GM18520 (cell line): Measurements from ENCODE around the gene ARPP19.
"Not testable (repeated sequence)": the region's sequence is repeated elsewhere in the genome, so short reads cannot be mapped to it uniquely, and the experiment has no call there.

Source experiments
- ATAC-seq: cut with Tn5 transposase; IDR thresholded peaks from one replicate; pipeline ENCODE4 v1.9.1; 2021; ENCODE audit not compliant: unreplicated experiment

Gene ARPP19, protein sequence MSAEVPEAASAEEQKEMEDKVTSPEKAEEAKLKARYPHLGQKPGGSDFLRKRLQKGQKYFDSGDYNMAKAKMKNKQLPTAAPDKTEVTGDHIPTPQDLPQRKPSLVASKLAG

DNA sequence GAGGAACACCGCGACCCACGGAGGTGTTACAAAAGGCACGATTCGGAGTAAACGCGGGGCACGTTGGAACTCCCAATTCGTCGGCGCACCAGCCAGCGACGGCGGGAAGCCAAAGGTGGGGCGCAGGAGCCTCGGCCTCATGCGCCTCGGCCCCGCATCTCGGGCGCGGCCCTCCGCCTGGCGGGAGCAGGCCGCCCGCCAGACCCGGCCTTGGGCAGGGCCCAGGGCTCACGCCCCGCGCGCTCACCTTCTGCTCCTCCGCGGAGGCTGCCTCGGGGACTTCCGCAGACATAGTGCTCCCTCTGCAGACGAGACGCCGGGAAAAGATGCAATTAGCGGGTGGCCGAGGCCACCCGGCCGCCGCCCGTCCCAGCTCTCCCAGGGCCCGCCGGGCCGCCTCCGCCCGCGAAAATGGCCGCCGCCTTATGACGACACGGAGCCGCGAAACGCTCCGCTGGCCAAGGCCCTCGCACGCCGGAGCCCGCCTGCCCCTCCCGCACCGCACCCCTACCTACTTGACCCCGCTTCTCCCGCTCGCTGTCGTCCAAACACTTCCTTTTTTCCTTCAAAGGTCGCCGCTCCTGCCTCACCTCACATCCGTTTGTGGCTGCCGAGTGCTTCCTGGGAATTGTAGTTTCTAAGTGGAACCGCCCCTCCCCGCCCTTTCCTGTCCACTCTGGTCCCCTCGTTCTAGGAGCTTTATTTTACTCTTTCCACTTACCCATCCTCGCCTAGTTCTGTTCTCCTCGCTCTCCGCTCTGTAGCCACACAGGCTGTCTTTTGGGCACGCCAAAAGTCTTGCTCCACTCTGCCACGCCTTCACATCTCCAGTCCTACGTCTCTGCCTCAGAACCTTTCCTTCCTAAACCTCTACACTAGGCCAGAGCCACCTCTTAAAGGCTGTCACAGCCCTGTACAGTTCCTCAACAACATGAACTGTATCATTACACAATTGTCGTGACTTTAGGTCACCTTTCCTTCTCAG is at the start of gene ARPP19:
TSS of gene ARPP19 (minus strand) at position 430 of the 985 bp plus-strand sequence. CDS start at position 292, 138 bp downstream.
- ATAC-seq = peak; percentile 39

DNA sequence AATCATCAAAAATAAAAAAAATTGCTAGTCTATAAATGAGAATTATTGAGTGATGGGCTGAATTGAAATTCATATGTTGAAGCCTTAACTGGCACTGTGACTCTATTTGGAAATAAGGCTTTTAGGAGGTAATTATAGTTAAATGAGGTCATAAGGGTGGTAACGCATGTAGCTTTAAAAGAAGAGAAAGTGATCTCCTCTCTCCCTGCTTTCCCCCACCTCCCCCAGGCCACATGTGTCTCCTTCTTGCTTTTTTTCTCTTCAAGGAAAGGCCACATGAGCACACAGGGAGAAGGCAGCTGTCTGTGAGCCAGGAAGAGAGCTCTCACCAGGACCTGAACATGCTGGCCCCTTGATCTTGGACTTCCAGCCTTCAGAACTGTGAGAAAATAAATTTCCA is 48.2 kb upstream of the ARPP19 start:
- no peak for ATAC-seq

DNA sequence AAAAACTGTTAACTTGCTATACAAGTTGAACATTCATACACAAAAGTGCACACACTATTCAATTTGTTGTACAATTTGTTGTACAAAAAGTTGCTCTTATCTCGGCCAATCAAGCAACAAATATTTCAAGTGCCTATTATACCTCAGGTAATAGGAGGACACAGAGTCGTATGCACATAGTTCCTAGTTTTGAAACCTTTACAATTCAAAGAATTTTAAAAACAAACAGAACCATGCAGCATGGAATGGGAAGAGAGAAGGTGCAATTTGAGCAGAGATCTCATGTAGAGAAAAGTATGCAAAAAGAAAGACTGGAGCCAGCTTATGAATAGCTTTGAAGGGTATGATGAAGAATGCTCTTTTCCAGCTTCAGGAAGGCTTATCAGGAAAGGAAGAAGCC is 46.5 kb upstream of the ARPP19 start:
- ATAC-seq = no peak

DNA sequence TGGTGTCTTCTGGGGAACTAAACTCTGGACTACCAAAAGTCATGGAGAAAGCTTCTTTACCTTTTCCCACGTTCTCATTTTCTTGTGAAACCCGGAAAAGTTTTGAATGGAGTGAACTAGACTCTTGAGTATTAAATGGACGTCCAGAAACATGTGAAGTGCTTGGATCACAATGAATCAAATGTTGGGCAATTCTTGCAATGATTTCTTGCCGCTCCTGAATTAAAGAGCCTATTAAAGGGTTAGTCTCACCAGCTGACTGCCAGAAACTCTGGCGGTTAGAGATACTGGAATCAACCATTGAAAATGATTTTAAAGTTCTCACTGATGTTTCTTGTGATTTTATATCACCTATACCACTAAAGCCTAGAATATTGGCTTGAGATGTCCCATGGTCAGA is 40.8 kb upstream of the ARPP19 start:
- ATAC-seq = no peak

DNA sequence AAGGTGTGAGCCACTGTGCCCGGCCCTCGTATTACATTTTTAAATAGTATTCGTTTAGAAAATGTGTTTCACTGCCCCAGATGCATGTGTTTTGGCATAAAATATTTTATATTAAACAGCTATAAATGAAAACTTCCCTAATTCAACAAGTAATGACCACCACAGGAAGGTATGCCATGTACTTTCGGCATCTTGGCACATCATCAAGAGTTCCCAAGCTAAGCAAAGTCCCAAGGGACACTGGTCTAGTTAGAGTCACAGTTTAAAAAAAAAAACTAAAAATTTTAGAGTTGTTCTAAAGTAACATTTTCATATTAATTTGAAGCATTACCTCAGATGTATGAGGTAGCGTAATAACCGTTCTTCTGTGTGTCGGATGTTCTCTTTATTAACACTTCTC is 15.6 kb upstream of the ARPP19 start:
- ATAC-seq = no peak

DNA sequence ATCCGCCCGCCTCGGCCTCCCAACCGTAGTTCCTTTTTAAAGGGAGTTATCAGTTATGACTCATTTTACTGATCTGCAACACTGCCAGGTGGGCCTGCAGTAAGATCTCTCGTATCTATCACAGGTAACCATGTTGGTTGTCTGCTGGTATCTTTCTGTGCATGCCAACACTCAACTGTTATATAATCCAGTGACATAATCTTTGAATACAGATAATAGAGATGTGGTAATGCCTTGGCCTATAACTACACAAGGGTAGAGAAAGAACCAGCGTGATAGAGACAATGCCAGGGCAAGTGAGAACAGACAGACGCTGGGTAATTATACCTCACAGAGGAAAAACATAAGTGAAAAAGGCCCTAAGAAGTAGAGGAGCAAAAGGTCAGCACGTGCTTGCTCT is 11.0 kb upstream of the ARPP19 start:
- no peak for ATAC-seq

DNA sequence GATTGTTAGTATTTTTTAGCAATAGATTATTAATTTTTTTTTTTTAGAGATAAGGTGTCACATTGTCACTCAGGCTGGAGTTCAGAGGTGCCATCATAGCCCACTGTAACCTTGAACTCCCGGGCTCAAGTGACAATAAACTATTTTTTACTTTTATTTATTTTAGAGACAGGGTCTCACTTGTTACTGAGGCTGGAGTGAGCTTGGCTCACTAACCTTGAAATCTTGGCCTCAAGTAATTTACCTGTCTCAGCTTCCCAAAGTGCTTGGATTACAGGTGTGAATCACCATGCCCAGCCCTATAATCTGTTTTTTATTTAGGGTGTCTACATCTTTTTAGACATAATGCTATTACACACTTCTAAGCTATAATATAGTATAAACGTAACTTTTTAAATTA is 7.9 kb upstream of the ARPP19 start:
- ATAC-seq = no peak

DNA sequence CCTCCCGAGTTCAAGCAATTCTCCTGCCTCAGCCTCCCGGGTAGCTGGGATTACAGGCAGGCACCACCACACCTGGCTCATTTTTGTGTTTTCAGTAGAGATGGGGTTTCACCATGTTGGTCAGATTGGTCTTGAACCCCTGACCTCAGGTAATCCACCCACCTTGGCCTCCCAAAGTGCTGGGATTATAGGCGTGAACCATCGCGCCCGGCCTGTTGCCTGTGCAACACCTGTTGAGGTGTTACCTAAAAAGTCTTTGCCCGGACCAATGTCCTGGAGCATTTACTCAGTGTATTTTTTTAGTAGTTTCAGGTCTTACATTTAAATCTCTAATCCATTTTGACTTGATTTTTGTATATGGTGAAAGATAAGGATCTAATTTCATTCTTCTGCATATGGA is 6.7 kb upstream of the ARPP19 start:
- ATAC-seq = not testable (repeated sequence)

DNA sequence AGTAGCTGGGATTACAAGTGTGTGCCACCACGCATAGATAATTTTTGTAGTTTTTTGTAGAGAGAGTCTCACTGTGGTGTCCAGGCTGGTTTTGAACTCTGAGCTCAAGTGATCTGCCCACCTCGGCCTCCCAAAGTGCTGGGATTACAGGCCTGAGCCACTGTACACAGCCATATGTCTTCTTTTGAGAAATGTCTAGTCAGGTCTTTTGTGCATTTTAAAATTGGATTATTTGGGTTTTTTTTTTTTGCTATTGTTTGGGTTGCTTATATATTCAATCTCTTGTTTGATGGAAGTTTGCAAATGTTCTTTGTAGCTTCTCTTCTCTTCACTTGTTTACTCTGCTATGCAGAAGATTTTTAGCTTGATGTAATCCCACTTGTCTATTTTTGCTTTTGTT is 6.2 kb upstream of the ARPP19 start:
- ATAC-seq = no peak

DNA sequence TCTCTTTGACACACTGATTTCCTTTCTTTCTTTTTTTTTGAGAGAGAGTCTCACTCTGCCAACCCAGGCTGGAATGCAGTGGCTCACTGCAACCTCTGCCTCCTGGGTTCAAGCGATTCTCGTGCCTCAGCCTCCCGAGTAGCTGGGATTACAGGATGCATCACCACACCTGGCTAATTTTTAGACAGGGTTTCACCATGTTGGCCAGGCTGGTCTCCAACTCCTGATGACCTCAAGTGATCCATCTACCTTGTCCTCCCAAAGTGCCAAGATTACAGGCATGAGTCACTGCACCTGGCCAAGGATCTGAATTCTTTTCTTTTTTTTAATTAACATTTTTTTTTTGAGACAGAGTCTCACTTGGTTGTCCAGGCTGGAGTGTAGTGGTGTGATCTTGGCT is 5.8 kb upstream of the ARPP19 start:
- not testable (repeated sequence) for ATAC-seq

DNA sequence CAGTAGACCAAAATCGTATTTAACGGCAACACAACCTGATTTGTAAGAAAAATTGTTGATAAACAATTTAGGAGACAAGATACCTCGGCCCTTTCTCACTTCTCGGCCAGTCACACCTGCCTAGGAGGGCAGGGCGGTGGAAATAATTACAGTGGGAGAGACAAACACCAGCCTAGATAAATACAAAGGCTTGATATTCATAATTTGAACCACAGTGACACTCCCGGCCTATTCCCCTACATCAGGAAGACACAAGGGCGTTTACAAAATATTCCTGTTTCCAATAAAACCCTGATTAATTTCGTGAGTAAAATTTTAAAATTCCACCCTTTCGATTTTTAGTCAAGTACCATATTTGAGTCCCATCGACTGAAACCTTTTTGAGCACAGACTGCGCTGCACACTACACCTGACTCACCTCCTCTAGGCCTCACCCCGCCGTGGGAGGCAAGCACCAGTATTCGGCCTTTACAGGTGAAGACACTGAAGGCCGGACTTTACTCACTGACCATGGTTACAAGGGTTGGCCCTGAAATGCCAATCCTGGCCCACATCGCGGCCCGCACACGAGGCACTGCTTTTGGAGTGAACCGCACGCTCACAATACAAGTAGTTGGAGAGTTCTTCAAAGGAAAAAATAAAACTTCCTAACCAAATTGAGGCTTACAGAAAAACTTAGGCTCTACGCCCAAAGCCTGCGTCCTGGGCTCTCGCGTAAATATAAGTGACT is 794 bp downstream of the ARPP19 start:
- ATAC-seq = no peak

DNA sequence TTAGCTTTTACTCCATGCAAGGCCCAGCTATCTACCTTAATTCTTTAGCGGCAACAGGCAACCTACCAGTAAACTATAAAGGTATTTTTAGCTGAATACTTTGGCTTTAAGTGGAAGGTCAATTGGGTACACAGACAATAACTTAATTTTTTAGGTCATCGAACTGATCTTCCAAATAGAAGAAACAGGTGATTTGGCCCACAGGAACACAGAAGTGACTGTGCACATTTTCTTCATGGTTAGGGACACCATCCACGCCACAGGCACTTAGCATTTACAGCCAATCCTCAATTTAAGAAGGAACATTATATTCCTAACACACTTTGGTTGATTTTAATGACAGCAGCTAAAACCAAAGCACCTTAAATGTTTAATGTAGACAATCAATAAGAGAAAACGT is 1.9 kb downstream of the ARPP19 start:
- no peak for ATAC-seq

DNA sequence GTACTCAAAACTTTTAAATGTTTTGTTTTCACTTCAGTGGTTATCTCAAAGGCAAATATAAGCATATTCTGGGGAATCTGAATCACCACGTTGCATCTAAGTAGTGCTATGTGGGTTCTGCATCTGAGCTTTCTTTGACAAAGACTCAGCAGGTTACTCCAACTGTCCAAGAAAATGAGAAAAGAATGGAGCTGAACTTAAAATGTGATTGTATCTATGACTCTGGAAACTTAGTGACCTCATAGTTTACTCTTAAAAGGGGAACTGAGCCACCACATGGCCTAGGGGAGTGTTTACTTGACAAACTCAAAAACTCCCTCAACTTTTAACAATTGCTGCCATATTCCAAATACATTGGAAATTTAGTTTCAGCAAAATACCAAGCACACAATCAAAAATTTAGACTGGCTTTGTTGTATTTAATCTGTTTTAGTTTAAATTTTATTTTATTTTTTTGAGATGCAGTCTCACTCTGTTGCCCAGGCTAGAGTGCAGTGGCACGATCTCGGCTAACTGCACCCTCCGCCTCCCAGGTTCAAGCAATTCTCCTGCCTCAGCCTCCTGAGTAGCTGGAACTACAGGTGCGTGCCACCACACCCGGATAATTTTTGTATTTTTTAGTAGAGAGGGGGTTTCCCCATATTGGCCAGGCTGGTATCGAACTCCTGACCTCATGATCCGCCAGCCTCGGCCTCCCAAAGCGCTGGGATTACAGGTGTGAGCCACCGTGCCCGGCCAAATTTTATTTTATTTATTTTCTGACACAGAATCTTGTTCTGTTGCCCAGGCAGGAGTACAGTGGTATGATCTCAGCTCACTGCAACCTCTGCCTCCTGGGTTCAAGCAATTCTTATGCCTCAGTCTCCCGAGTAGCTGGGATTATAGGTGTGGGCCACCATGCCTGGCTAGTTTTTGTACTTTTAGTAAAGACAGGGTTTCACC is 3.1 kb downstream of the ARPP19 start:
- ATAC-seq = peak; percentile 43

DNA sequence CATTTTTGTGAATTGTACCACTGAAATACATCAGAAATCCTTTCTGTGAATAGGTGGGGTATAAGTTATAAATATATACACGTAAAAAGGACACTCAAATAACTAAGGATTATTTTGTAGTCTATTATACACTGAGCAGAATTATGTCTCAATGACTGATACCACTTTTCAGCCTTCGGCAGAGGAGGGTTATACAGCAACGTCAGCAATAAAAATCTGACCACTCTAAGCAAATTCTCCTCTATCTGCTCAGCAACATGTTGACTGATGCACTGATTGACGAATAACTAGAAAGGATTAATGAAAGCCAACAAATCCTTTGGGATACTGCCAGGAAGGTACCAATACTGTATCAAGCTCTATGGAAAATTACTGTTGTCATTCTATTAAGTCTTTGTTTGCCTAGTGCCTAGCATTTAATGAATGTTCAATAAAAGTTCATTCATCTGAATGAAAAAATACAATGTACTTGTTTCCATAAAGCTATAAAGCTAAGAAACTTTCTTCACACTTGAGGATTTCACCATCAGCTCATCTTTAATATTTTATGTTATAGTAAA is 5.2 kb downstream of the ARPP19 start:
- no peak for ATAC-seq

DNA sequence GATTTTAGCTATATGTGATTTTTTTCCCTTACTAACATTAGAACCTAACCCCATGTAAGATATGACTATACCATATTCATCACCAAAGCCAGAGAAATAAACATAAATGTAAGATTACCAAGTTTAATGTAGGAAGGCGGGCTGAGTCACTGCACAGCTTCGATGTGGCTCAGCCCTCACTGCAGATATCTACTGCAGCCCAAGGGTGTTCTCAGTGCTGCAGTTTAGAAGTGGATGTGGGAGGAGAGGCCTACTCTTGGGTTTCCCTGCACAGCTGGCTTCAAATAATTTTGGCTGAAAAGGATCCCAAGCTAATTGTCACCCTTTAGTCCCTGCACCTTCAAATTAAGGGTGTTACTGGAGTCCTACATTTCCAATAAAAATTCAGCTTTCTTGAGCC is 9.3 kb downstream of the ARPP19 start:
- ATAC-seq = peak; percentile 28

DNA sequence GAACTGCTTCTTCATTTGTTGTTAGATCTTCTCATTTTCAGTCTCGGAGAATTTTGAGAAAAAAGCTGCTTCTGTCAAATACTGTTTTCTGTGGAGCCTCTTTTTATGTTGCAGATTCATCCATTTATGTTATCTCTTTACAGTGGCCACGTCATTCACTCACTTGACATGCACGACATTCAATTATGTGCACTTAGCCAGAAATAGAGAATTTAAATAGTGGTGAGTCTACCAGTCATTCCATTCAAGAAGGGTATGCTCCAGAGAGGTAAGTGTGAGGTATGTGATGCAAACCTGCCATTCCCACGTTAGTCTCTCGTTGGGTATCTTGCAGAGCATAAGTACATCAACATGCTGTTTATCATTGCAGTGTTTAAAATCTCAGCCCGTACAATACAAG is 9.8 kb downstream of the ARPP19 start:
- peak; percentile 34 for ATAC-seq

DNA sequence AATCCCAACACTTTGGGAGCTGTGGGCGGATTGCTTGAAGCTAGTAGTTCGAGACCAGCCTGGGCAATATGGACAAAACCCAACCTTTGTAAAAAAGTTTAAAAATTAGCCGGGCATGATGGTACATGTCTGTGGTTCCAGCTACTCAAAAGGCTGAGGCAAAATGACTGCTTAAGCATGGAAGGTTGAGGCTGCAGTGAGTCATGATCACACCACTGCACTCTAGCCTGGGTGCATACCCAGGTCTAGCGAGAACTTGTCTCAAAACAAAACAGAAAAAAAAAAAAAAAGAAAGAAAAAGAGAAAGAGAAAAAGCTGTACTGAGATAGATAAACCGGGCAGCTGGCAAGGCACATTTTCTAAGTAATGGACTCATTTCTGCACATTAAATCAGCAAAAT is 10.6 kb downstream of the ARPP19 start:
- peak; percentile 61 for ATAC-seq

DNA sequence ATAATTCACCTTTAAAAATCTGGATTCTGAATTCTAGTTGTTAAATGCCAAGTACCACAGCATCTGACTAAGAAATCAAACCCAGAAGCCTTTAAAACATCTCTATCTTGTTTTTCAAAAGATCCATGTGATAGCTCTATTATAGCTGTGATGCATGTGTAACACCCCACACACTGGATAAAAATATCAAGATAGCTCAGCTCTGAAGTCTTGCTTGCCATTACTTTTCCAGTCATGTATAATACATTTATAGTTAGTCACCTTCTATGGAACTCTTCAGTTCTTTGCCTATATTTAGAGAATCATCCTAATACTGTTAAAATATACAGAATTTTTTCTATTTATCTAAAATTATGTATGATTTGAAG is 11.6 kb downstream of the ARPP19 start:
- no peak for ATAC-seq

DNA sequence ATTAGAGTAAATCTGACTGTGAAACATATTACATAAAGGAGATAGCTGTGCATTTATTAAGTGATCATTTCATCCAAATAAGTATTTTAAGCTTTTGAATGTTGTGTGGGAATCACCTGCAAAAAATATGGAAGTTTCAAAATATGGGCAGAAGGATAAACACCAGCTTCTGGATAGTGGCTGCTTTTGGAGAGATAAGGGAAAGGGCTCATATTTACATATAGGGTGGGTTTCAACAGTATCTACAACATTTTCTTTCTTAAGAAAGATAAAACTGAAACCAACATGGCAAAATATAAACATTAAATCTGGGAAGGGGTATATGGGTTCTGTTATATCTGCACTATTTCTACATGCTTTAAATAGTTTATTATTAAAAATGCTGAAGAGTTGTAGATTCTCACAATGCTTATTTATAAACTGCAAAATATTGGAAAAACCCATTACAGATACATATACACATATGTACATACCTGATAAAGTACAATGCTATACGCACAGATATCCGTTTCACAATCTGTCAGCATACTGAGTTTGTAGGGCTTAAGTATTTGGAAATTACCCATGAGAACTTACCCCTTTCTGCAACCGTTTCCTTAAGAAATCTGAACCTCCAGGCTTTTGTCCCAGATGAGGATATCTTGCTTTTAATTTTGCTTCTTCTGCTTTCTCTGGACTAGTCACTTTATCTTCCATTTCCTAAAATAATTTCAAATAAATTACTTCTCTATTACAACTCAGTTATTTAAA is 12.1 kb downstream of the ARPP19 start:
- ATAC-seq = no peak

DNA sequence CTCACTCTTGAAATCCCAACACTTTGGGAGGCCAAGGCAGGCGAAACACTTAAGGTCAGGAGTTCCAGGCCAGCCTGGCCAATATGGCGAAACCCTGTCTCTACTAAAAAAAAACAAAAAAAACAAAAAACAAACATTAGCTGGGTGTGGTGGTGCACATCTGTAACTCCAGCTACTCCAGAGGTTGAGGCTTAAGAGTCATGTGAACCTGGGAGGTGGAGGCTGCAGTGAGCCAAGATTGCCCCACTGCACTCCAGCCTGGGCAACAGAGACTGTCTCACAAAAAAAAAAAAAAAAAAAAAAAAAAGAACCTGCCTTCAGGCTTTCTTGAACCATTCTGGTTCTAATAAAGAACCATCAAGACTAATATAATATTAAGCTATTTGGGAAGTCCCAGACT is 16.5 kb downstream of the ARPP19 start:
- no peak for ATAC-seq
